ENCODE measurements around the gene GMDS. TPM values are rescaled to one million over a fixed set of nuclear protein-coding genes. Genes with fewer than 3 reads are reported as not detected.

The GMDS gene
- total and polyA plus RNA-seq, 9 donors = 6.6 to 20.6 (median 11.0) TPM

DNA sequence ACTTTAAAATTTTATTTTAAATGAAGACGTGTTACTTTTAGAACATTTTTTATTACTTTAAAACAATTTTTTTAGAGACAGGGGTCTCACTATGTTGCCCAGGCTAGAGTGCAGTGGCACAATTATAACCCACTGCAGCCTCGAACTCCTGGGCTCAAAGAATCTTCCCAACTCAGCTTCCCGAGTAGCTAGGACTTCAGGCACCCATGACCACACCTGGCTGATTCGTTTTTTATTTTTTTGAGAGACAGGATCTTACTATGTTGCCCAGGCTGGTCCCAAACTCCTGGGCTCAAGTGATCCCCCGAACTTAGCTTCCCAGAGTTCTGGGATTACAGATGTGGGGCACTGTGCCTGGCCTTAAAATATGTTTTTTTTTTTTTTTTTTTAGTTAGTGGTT lies 287.7 kb downstream of the GMDS start:
- intact Hi-C loops (cut with DNase I) = no loop called here
- no peak overlapping the region for H3K4me3 ChIP-seq
- H3K27me3 ChIP-seq = no peaks in the 10 kb centered on the region
- WGBS, 3 donors = 60 to 75% (median 70%) methylated on average over 5 of the region's 5 CpGs
- no peaks in the 10 kb centered on the region for H3K36me3 ChIP-seq
- H3K9me3 ChIP-seq = no peaks in the 10 kb centered on the region
- DNase-seq = no peak
- H3K27ac ChIP-seq = no peak overlapping the region
- TF ChIP-seq POLR2A (IDR thresholded peaks at IDR 0.05) (no peak), EP300 (IDR thresholded peaks at IDR 0.05) (no peak)
- TF ChIP-seq, protein P1, sequence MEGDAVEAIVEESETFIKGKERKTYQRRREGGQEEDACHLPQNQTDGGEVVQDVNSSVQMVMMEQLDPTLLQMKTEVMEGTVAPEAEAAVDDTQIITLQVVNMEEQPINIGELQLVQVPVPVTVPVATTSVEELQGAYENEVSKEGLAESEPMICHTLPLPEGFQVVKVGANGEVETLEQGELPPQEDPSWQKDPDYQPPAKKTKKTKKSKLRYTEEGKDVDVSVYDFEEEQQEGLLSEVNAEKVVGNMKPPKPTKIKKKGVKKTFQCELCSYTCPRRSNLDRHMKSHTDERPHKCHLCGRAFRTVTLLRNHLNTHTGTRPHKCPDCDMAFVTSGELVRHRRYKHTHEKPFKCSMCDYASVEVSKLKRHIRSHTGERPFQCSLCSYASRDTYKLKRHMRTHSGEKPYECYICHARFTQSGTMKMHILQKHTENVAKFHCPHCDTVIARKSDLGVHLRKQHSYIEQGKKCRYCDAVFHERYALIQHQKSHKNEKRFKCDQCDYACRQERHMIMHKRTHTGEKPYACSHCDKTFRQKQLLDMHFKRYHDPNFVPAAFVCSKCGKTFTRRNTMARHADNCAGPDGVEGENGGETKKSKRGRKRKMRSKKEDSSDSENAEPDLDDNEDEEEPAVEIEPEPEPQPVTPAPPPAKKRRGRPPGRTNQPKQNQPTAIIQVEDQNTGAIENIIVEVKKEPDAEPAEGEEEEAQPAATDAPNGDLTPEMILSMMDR (IDR thresholded peaks at IDR 0.05) = no peak
- no peaks in the 10 kb centered on the region for H3K4me1 ChIP-seq (ENCODE audit: insufficient read depth)

DNA sequence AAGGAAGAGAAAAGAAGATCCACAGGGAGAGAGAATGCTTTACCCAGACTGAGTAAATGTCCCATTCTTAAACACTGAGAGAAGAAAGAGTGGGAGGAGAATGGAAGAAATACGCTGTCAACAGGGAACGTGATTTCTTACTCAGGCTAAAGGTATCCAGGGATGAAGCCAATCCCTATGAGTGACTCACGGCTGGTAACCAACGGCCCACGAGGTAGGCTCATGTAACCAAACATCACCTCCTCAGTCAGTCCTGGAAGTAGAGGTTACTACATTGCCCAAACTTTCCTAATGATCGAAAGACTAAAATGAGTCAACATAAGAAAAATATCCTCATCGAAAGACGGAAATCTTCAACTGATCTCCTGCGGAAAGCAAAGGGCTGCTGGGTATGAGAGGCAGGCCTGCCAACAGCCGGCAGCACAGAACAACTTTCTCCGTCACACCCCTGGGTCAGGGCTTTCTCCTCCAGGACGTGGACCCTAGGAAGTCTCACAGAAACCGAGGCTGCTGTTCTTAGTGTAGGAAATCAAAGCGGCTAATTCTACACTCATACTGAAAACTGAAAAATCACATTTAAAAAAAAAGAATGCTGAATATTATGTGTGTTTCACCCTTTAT lies 292.6 kb downstream of the GMDS start:
- Histone ChIP-seq H3K27me3 (no peaks in the 10 kb centered on the region), H3K27ac (no peak overlapping the region), H3K4me3 (no peak overlapping the region), H3K36me3 (no peaks in the 10 kb centered on the region), H3K4me1 (ENCODE audit: insufficient read depth) (no peaks in the 10 kb centered on the region), H3K9me3 (no peaks in the 10 kb centered on the region)
- no peak for TF ChIP-seq POLR2A (IDR thresholded peaks at IDR 0.05)
- TF ChIP-seq, protein P1 (IDR thresholded peaks at IDR 0.05) = no peak
- TF ChIP-seq EP300 (IDR thresholded peaks at IDR 0.05) = no peak
- 88 to 96% (median 93%) methylated on average over 14 of the region's 14 CpGs for WGBS, 3 donors
- intact Hi-C loops (cut with DNase I) = no loop called here
- DNase-seq = no peak

DNA sequence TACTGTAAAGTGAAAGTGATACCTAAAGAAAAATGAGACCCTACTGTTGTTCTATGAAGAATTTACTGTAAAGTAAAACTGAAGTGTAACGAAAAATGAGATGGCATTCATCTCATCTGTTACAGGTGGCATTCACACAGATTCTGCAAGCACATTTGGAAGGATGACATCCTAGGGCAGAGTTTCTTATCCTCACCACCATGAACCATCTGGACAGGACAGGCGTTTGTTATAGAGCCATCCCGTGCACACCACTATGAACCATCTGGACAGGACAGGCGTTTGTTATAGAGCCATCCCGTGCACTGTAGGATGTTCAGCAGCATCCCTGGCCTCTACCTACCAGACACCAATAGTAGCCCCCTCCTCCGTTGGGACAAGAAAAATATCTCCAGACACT lies 294.8 kb downstream of the GMDS start:
- intact Hi-C loops (cut with DNase I) = no loop called here
- no peaks in the 10 kb centered on the region for H3K36me3 ChIP-seq
- H3K4me3 ChIP-seq = no peak overlapping the region
- WGBS, 3 donors = 80 to 92% (median 85%) methylated on average over 6 of the region's 6 CpGs
- H3K9me3 ChIP-seq = no peaks in the 10 kb centered on the region
- H3K27ac ChIP-seq = no peak overlapping the region
- H3K27me3 ChIP-seq = no peaks in the 10 kb centered on the region
- no peaks in the 10 kb centered on the region for H3K4me1 ChIP-seq (ENCODE audit: insufficient read depth)
- TF ChIP-seq EP300 (IDR thresholded peaks at IDR 0.05) (no peak), POLR2A (IDR thresholded peaks at IDR 0.05) (no peak)
- TF ChIP-seq, protein P1 (IDR thresholded peaks at IDR 0.05) = no peak
- no peak for DNase-seq

DNA sequence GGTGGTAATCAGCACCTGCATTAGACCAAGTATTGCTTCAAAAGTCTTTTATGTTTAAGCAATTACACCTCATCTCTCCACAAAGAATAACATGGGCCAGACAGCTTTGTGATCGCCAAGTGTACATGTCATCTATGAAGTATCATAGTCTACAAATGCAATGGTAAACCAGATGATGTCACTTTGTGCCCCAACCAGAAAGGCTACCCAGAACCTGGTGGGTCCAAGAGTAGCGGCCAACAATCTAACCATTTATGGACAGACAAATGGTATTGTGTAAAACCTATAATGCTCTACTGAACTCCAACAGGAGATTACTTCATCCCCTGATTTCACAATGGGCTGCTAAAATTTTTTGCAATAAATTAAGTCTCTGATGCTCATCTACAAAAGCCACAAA lies 295.9 kb downstream of the GMDS start:
- DNase-seq = no peak
- Histone ChIP-seq H3K4me1 (ENCODE audit: insufficient read depth) (no peaks in the 10 kb centered on the region), H3K36me3 (no peaks in the 10 kb centered on the region), H3K27me3 (no peaks in the 10 kb centered on the region), H3K27ac (no peak overlapping the region), H3K9me3 (no peaks in the 10 kb centered on the region), H3K4me3 (no peak overlapping the region)
- intact Hi-C loops (cut with DNase I) = no loop called here
- TF ChIP-seq EP300 (IDR thresholded peaks at IDR 0.05) (no peak), POLR2A (IDR thresholded peaks at IDR 0.05) (no peak)
- TF ChIP-seq, protein P1 (IDR thresholded peaks at IDR 0.05) = no peak
- WGBS, 3 donors = 98 to 100% (median 100%) methylated on average over 2 of the region's 2 CpGs

Data from ovary (tissue), 9 donors.